ENCODE measurements around the gene AP2A1.

- TF ChIP-seq CTCF (IDR thresholded peaks at IDR 0.05): no peak
- TF ChIP-seq POLR2A (IDR thresholded peaks at IDR 0.05): no peak
Observed at GRCh38 chr19:49823472-49823871, 56.7 kb downstream of the AP2A1 start.
